GM18868 (cell line): Measurements from ENCODE around the gene OSBPL10.
"Not testable (repeated sequence)": the region's sequence is repeated elsewhere in the genome, so short reads cannot be mapped to it uniquely, and the experiment has no call there.

Experiments used
- ATAC-seq: cut with Tn5 transposase; IDR thresholded peaks from one replicate; pipeline ENCODE4 v1.9.1; 2021; ENCODE audit warnings: mild to moderate bottlenecking, moderate library complexity; ENCODE audit not compliant: unreplicated experiment

The OSBPL10 gene

DNA sequence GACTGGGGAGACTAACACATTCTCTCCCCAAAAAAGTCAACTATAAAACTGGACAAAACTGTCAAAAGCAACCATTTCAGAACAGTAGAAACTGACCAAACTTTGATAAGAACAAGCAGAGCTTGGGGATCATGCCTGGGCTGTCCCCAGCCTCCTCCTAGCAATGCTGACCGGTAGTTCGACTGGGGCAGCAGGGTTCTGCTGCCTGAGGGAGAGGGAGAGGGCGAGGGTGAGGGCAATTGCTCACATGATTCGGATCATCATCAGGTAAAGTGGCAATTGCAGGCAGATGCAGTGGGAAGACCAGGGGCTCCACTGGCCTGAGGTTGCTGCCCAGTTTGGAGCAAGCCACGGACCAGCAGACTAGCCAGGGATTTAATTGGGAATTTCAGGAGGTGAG, 88.6 kb downstream of the OSBPL10 start:
- ATAC-seq: no peak

DNA sequence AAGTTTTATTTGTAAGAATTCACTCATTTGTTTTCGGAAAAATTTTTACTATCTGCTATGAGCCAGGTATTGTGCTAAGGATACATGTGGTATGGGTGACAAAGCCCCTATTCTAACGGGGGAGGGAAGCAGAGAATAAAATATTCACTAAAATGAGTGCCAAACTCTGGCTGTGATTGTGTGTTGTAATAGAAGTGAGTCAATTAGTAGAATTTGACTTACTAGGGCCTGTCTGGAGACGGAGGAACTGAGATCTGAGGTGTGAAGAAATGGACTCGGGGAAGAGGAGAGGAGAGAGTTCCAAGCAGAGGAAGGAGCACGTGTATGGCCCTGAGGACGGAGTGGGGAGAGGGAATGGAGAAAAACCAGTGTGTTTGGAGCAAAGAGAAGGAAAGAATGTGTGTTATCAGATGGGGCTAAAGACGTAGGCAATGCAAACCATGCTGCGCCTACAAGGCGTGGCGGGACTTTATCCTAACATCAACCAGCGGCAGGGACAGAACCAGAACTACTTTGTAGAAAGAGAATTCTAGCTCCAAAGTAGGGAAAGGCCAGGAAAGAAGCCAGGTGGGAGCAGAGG, 89.1 kb downstream of the OSBPL10 start:
- no peak for ATAC-seq

DNA sequence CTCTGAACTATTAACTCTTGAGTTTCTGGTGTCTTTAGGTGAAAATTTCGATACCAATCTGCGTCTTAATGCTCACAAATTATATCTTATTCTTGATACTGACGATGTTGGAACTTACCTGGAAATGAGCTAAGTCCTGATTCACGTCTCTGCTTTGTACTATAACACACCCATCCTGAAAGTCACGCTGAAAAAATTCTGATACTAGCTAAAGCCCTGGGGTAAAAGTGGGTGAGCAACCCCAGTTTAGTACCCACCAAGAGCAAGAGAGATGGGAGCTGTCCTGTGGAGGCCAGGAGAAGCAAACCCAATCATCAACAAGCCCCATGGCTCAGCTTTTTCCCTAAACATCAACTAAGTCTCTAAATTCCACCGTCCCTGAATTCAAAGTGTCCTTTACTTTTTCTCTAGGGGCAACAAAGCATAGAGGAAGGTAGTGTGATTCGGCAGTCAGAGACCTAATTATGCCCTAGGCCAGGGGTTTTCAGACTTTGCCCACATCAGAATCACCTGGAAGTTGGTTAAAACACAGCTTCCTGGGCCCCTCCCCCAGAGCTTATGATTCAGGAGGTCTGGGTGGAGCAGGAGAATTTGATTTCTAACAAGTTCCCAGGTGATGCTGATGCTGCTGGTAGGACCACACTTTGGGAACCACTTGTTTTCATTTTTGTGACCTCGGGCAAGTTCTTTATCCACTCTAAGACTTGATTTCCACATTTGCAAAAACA, 90.2 kb downstream of the OSBPL10 start:
- ATAC-seq: no peak

DNA sequence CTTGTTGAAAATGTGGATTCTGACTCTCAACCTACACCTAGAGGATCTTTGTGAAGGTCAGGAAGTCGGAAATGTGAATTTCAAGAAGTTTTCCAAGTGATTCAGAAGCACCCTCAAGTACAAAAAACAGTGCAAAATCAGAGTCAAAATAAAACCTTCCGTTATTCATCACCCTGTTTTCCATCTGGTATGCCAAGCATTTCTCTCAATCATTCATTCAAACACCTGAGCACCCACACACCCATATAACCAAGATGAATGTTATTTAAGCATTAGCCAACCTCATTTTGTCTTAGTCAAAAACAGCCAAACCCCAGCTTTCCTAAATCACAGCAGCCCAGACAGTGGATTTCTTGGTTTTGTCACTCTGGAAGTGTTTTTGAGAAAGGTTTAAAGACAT, 91.1 kb downstream of the OSBPL10 start:
- no peak for ATAC-seq

DNA sequence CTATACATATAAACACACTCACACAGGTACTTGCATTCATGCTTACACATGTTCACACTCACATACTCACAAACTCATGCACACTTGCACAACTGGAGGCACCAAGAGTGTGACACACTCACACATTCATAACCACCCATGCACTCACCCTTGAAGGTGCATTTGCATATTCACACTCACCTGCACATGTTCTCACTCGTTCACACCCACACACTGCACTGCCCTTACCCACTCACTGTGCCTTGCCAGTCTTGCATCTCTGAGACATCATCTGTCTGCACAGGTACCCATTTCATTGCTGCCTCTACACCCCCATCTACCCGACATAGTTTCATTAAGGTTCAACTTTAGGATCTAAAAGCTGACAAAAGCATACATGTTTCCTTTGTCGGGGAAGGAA, 95.8 kb downstream of the OSBPL10 start:
- no peak for ATAC-seq

DNA sequence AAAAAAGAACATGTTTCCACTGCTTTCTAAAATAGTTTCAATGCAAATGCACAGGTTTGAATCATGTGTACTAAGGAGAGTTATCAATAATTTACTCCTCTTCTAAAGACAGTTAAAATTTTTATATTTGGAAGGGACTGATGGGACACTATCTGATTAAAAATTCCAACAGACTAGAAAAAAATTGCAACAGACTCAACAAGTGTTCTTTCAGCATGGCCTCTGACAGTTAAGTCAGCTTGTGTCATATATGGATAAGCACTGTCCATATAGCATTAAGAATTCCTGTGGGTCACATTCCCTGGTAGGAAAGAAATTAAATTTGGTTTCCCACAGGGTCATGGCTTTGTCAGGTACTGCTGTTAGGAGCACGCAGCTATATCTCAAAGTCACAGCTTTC, 96.8 kb downstream of the OSBPL10 start:
- no peak for ATAC-seq

DNA sequence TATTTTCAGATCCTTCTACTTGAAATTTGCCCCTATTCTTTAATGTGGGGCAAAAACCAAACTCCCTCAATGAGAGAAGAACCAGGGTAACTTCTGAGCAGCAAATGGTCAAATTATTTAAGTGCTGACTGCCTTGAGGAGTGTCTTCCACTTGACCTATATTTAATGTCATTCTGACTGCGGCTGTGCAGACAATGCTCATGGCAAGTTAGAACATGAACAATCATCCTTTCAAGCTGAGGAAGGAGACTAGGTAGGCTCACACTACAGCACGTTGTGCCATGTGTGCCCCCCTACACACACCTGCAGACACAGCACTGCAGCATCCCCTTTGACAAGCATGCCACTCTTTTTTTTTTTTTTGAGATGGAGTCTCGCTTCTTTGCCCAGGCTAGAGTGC, 98.2 kb downstream of the OSBPL10 start:
- no peak for ATAC-seq

DNA sequence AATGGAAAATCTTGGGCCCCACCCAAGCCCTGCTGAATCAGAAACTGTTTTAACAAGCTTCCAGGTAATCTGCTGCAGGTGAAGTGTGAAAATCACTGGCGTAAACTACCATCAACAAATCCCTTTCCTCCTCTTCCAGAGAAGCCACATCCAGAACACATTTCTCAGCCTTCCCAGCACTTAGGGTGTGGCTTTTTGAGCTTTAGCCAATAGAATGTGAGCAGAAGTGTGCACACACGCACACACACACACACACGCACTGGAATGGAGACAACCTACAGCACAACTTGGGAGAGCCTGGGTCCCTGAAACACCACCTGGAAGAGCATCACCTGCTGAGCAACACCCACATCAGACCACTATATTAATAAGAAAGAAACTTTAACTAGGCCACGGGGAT, 98.6 kb downstream of the OSBPL10 start:
- ATAC-seq: no peak

DNA sequence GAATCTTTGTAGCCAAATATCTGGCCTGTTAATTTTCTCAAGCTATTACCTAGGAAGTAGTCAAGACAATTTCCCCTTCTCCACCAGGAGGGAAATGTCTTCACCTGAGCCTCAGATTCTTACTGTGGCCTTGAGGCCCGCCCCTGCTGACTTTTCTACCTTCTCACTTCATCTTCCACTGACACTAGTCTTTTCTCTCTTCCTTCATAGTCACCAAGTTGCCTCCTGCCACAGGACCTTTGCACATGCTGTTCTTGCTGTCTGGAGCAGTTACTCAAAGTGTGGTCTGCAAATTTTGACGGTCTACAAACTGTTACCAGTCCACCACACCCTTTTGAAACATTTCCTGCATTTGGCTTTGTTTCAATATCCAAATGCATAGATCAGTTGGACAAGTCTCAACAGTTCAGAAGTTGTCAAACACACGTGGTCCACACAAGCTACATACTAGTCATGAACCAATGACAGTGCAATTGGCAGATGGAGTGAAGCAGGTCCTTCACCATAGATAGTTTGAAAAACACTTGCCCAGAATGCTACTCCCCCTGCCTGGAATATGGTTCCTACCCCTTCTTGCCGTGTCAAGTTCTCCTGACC, 100.5 kb downstream of the OSBPL10 start:
- no peak for ATAC-seq

DNA sequence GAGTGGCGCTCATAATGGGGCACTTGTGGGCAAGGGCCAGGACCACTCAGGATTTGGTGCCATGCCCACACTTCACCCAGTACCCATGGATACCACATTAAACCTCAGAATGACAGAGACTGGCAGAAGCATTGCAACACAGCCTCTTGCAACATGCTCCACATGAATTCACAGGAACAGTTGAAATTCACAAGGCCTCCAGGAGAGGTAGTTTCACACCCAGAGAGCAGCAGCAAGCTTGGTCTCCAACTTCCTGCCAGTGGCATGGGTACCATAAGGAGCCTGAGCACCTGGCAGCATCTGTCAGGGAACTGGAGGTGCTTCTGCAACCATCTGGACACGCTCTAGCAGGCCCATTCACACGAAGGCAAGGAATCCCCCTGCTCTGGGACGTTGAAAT, 101.0 kb downstream of the OSBPL10 start:
- no peak for ATAC-seq

DNA sequence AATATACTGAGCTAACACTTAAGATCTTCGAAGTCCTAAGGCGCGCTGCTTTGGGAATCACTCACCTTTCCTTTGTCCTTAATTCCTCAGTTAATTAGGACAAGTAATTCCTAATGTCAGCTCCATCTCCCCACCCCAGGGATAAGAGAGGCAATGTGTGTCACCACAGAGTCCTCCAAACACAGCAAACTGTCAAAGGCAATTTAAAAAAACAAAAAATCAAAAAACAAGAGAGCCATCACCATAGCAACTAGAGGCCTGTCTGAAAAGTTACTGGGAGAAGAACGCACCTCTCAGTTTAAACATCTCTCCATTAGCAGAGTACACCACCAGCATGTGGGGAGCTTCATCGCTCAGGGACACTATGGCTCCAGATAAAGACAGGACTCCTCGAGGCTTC, 101.7 kb downstream of the OSBPL10 start:
- no peak for ATAC-seq

DNA sequence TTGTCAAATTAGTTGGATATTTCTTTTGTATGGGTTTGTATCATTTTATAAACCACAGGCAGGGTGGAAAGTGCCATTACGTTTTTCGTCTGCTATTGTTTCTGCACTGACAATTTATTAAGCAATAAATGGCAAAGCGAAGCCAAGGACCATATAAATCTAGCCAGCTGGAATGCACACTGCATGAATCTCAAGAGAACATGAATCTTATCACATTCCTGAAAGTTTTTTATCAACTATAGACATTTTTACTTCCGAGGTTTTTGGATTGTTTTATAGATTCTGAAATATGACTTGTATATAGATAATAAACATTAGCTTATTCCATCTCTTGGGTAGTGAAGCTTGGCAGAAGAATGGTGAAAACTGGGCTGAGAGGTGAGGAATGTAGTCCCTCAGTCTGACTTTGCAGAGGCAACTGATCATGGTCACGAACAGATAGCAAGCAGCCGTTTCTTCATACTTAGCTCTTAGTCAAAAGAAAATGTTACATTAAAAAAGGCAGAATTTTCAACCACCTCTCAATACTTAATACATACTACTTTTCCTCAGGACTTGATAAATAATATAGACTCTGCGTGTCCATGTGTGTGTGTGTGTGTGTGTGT, 102.7 kb downstream of the OSBPL10 start:
- ATAC-seq: no peak

DNA sequence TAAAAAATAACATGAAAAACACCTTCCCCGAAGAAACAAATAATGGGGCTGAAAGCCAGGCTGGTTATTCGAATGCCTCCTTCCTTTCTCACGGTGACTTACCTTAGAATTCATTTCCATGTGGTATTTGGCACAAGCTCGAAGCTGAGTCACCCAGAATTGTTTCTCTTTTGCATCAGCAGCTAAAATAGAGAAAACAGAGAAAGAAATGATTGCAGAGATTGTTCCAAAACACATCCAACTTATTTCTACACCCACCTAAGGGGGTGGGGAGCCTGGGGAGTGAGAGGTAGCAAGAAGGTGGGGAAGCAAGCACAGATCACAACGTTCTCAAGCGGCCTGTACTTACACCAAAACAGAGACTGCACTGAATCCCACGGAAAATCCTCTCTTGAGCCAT, 104.7 kb downstream of the OSBPL10 start:
- ATAC-seq: no peak

DNA sequence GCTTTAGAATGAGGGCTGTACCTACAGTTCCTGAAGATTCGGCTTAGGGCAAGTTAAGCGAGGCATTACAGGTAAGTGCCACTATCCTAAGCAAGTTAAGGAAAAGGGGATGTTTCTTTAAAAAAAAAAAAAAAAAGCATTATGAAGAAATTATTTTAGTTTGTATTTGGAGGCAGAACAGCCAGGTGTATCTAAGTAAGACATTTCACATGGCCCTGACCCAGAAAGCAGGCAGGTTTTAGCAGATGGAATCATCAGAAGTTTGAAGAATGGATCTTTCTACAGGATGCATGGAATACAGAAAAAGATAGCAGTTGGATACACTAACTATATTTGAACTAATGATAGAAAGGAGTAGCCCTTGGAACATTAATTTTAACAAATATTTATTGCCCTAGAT, 105.6 kb downstream of the OSBPL10 start:
- ATAC-seq: no peak

DNA sequence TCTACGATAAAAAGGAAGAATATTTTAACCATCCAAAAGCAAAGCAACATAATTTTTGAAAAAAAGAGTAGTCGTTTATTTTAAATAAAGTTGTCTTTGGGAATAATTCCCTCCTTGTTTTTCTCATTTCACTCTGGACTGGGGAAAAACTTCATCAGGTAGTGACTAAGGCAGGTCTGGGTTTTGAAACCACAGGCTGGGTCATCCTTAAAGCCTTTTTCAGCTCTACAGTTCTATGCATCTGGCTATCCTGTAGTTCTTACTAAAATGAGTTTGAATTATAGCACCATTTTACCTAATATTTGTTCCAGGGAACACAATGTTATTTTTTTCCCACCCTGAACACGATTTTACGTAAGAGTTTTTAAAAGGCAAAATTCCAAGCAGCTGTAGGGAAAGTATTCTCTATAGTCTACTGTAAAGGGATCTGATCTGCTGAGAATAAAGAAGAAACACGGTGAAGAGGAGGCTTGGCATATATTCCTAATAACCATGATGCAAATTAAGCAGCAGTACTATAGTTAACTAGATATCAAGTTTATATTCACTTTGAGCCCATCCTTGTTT, 107.7 kb downstream of the OSBPL10 start:
- no peak for ATAC-seq

DNA sequence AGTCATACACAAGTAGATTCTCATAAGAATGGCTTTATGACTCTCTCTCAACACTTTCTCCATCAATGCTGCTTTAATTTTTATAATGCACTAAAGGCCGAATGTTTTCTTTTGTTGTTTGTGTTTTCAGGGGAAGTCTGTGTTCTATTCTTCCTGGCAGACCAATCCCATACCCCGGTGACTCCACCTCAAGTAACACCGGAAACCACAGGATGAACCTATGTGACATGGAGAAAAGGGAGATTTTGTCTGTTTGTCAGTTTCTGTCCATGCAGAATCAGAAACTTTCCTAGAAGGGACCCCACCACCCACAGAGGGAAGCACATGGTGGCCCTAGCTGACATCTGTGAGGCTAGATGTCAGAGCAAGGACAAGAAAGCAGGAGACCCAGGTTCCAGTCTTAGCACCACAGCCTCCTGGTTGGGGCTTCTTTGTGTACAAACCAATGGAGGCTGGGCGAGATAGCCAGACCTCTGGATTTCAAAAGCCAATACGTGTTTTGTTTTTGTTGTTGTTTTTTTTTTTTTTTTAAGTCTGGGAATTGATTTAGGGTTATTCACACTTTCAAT, 109.0 kb downstream of the OSBPL10 start:
- no peak for ATAC-seq

DNA sequence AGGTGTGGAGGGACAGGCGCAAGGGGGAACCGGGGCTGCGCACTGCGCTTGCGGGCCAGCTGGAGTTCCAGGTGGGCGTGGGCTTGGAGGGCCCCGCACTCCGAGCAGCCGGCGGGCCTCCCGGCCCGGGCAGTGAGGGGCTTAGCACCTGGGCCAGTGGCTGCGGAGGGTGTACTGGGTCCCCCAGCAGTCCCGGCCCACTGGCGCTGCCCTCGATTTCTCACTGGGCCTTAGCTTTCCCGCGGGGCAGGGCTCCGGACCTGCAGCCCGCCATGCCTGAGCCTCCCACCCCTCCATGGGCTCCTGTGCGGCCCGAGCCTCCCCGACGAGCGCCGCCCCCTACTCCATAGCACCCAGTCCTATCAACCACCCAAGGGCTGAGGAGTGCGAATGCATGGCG, 111.0 kb downstream of the OSBPL10 start:
- ATAC-seq: not testable (repeated sequence)

DNA sequence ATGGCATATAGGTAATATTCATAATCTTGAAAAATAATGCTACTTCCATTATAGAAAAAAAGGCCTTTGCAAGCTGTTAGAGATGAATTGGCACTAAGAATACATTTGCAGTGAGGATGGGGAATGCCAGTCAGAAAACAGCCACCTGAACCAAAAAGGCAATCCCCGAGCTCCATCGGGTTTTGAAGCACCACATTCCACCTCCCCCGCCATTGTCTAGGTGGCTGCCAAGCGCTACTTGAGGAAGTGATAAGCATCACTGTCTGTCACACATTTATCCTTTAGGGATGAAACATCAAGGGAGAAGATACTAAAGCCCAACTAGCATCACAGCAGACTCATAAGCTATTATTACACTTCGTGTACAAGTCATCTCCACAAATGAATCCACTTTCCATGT, 112.8 kb downstream of the OSBPL10 start:
- ATAC-seq: no peak

DNA sequence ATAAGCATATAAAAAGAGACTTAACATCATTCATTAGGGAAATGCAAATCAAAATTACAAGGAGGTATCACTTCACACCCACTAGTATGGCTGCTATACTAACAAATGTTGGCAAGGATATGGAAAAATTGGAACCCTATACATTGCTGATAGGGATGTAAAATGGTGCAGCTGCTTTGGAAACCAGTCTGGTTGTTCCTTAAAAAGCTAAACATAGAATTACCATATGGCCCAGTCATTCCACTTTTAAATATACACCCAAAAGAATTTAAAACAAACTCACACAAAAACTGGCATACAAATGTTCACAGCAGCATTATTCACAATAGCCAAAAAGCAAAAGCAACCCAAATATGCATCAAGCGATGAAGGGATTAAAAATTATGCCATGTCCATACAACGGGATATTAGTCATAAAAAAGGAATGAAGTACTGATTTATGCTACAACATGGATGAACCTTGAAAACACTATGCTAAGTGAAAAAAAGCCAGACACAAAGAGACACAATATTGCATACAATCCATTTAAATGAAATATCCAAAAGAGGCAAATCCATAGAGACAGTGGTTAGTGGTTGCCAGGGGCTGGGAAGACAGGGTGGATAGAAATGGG, 118.3 kb downstream of the OSBPL10 start:
- ATAC-seq: no peak

DNA sequence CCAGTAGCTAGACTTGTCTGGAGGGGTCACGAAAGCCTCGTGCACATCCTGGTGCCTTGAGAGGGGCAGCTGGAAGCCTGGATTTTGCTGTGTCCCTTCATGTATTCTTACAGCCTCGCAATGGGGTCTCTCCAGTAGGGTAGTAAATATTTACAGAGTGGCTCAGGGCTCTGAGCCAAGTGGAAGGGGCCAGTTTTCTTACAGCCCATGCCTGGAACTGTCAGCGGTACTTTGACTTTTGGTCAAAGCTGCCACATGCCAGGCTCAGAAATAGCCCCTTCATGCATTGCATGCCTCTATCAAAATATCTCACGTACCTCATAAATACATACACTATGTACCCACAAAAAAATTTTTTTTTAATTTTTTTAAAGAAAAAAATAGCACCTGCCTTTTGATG, 119.2 kb downstream of the OSBPL10 start:
- ATAC-seq: no peak

DNA sequence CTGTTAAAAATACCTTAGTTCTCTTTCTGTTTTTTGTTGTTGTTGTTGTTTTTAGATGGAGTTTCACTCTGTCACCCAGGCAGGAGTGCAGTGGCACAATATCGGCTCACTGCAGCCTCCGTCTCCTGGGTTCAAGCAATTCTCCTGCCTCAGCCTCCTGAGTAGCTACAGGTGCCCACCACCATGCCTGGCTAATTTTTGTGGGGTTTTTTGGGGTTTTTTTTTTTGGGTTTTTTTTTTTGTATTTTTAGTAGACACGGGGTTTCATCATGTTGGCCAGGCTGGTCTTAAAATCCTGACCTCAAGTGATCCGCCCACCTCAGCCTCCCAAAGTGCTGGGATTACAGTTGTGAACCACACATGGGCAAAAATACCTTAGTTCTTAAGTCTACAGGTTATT, 120.4 kb downstream of the OSBPL10 start:
- ATAC-seq: not testable (repeated sequence)
